ENCODE results near the gene PRM3.

PRM3 gene

GRCh38 chr16:11280616-11281522 lies 7.4 kb upstream of the PRM3 start, which contains the start of gene PRM1:
Gene PRM1 (minus strand): TSS chr16:11281330. CDS start chr16:11281238, 92 bp downstream.
- DNase-seq: no peak

GRCh38 chr16:11278681-11279628 lies 5.5 kb upstream of the PRM3 start:
- no peak for DNase-seq

DNA sequence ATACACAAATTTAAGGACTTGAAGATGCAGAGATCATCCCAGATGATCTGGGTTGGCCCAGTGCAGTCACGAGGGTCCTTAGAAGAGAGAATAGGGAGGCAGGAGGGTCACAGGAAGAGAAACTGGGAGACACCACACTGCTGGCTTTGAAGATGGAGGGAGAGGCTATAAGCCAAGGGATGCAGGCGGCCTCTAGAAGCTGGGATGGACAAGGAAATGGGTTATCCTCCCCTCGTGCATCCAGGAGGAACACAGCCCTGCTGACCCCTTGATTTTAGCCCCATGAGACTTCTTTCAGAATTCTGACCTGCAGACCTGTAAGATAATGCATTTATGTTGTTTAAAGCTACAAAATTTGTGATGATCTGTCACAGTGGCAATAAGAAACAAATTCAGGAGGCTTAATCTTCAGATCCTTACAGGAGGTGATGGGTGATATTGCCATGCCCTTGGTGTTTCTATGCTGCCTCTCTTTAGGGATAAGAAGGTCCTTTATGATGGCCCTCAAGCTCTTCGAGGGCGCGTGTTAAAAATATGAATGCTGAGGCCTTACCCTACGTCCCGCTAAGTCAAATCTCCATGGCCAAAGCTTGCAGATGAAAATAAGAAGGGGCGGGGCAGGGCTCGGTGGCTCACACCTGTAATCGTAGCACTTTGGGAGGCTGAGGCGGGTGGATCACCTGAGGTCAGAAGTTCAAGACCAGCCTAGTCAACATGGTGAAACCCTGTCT lies 4.3 kb upstream of the PRM3 start:
- DNase-seq: no peak

DNA sequence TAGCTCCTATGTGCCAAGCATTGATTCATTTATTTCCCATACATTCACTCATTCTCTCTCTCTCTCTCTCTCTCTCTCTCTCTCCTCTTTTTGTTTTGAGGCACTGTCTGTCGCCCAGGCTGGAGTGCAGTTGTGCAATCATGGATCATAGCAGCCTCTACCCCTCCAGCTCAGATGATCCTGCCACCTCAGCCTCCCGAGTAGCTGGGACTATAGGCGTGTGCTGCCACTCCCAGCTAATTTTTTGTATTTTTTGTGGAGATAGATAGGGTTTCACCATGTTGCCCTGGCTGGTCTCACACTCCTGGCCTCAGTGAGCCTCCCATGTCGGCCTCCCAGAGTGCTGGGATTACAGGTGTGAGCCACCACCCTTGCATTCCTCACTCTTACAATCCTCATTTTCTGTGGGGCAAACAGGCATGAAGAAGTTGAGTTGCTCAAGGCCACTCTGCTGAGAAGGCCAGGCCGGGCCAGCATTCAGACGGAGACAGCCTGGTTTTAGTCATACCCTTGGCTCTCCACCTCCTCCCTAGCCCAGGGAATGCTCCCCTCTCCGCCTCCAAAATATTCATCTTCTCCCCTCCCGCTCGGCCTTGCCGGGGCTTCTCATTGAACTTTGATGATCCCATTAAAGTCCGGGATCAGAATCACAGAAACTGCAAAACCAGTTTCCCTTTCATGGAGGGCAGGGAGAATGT lies 3.6 kb upstream of the PRM3 start:
- DNase-seq: no peak

- no peak for DNase-seq
Observed at GRCh38 chr16:11276143-11276895, 2.9 kb upstream of the PRM3 start, which contains the start of gene PRM2. Gene PRM2 (minus strand): TSS chr16:11276480. CDS start chr16:11276370, 110 bp downstream.

- no peak for DNase-seq
Observed at GRCh38 chr16:11274964-11275363, 1.5 kb upstream of the PRM3 start.

DNA sequence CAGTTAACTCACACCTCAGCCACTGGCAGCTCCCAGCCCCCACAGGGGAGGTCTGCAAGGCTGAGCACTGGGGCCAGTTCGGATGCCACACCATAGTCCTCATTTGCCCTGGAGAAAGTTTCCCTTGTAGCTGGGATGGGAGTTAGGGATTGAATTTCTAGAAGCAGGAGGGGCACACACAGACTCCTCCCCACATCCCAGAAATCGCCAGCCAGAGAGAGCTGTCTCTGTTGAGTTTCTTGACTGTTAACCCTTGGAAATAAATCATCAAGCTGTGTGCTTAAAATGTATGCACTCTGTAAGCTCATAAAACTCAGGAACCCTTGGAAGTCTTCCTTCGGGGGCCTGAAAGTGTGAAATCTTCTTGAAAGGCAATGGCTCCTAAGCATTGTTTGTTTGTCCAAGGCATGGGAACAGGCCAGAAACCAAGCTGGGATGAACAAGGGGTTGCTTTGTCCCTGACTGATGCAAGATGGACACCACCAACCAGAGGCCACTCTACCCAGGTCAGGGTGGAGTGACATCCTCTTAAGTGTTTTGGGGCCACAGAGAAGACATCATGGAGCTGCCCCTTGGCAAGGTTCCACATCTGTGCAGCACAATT lies 394 bp upstream of the PRM3 start:
- DNase-seq: no peak

DNA sequence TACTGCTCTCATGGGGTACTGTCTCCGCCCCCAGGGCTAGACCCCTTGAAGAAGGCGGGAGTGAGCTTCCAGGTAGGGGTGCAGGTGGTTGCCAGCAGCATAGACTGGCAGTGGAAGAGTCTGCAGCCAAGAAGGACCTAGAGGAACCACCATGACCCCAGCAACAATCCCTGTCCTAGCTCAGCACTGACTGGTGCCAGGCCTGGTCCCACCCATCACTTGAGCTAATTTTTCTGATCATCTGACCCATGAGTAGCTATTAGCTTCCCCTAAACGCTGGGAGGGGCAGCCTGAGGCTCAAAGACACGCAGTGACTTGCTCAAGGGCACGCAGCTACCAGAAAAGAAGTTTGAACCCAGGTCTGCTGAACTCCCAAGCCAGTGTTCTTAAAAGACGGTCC lies 945 bp downstream of the PRM3 start:
- DNase-seq: no peak

GRCh38 chr16:11271610-11272009 lies 1.8 kb downstream of the PRM3 start:
- DNase-seq: no peak

DNA sequence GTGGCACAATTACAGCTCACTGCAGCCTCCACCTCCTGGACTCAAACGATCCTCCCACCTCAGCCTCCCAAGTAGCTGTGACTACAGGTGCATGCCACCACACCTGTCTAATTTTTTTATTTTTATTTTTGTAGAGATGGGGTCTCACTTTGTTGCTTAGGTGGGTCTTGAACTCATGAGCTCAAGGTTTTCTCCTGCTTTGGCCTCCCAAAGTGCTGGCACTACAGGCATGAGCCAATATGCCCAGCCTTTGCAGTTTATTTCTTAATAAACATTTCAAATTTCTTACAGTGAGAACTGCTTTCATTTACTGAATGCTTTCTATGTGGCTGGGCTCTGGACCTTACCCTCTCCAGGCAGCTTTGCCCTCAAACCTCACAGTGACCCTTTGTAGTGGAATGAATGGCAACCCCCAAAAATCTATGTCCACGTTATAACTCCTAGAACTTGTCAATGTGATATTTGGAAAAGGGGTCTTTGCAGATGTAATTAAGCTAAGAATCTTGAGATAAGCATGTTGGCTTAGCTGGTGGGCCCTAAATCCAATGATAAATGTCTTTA lies 2.7 kb downstream of the PRM3 start:
- no peak for DNase-seq

DNA sequence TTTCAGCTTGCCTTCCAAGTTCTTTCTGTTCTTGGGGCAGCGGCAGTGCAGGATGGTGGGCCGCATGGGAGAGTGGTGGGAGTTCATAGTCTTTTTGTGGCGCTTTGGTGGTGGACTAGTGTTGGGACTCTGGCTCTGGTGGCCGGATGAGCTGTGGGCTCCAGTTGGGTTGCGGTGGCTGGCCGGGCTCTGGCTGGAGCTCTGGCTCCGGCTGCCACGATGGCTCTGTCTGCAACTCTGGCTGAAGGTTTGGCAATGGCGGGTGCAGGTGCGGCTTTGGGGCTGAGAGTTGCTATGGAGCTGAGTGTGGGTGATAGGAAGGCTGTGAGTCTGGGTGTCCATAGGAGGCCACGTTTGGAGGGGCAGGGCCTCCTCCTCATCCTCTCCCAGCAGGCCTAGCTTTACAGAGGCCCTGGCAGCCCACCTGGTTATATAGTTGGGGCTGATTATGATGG lies 4.5 kb downstream of the PRM3 start, which contains the start of gene TNP2:
Gene TNP2 (minus strand): TSS at position 405 of the 455 bp plus-strand sequence. CDS start 63 bp downstream, at position 342.
- no peak for DNase-seq

DNA sequence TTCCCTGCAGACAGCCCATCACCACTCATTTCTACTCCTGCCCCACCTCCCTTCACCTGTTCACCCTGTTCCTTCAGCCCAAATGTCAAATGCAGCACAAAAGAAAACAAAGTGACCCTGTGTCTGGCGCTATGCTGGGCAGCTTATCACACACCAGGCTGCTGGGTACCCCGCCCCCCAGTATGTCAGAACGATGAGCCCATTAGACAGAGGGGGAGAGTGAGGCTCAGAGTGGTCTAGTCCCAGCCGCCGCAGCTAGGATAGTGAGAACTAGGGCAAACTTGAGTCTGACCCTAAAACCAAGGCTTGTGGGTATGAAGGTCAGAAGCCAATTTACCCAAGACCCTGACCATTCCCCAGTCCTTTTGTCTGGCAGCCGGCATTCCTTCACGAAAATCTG lies 8.3 kb downstream of the PRM3 start:
- DNase-seq: no peak

DNA sequence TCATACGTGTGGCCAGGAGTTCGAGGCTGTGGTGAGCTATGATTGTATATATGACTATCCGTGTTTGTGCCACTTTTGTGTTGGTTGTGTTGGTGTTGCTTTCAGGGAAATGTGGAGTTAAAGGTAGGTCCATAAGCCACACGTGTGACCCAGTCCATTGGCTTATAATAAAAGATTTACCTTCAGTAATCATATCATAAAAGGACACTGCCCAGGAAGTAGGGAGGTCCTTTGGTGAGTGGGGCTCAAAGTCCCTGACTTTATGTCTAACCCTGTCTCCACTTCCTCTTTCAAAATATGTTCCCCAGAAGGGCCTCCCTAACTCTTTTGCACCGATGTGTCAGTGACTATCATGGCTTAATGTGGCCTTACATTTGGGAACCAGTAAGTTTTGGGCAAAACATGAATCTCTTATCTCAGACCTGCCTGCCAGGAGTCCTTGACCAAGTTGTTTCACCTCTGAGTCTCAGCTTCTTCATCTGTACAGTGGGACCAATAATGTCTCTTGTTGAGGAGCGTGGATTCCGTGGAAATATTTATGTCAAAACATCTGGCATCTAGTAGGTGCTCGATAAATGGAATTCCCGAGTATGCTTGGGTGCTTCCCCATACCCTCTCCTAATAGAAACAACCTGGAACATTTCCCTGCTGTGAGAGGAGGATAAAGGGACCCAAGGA lies 9.1 kb downstream of the PRM3 start:
- no peak for DNase-seq

- no peak for DNase-seq
Observed at GRCh38 chr16:11263737-11264136, 9.7 kb downstream of the PRM3 start.

- DNase-seq: no peak
Observed at GRCh38 chr16:11262915-11263314, 10.5 kb downstream of the PRM3 start.

GRCh38 chr16:11260596-11260966 lies 12.8 kb downstream of the PRM3 start:
- no peak for DNase-seq

- no peak for DNase-seq
Observed at GRCh38 chr16:11259655-11260595, 13.5 kb downstream of the PRM3 start.
